ENCODE results near the gene GIGYF2. TPM values are rescaled to one million over a fixed set of nuclear protein-coding genes. Genes with fewer than 3 reads are reported as not detected.

The GIGYF2 gene
- polyA plus RNA-seq, 4 donors, result 12.7 to 56.6 (median 19.9) TPM

DNA sequence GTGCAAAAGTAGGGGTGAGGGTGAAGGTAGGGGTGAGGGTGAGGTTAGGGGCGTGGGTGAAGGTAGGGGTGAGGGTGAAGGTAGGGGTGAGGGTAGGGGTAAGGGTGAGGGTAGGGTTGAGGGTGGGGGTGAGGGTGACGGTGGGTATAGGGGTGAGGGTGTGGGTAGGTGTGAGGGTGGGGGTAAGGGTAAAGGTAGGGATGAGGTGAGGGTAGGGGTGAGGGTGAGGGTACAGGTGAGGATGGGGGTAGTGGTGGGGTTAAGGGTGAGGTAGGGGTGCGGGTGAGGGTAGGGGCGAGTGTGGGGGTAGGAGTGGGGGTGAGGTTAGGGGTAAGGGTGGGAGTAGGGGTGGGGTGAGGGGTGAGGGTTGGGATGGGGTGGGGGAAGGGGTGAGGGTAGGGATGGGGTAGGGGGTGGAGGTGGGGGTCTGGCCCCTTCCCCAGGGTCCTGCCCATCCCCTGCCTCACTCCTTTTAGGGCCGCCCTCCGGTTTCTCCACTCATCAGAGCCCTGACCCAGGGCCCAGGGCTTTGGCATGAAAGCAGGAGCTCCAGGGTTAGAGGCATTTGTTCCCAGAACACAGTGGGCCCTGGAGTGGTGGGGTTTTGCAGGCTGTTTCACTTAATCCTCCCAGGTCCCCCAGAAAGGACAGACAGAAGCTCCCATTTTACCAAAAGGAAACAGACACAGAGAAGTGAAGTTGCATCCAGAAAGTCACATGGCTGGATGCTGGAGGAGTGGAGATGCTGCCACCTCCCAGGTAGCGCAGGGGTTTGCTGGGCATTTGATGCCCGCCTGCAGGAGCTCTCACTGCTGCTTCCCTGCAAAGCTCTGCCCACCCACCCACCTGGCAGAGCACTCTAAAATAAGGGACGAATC lies 199.8 kb downstream of the GIGYF2 start:
- DNase-seq, result no peak
- H3K9me3 ChIP-seq (ENCODE audit: control insufficient read depth in 2 of 2, insufficient read depth in 1 of 2, low read depth in 1 of 2, low read length in 1 of 2), result no peaks in the 10 kb centered on the region
- no peak overlapping the region for H3K27ac ChIP-seq (ENCODE audit: low read depth in 1 of 3, low read length in 2 of 3)
- WGBS, 3 donors, result 89 to 93% (median 92%) methylated on average over 8 to 9 of the region's 9 CpGs
- no peak for FAIRE-seq
- peaks cover 0 to 6% (median 0%) of the 10 kb centered on the region in 3 donors for H3K27me3 ChIP-seq (ENCODE audit: control insufficient read depth in 3 of 3, insufficient read depth in 3 of 3, low read length in 3 of 3)
- H3K36me3 ChIP-seq (ENCODE audit: control insufficient read depth in 3 of 3, insufficient read depth in 2 of 3, low read depth in 1 of 3, low read length in 3 of 3), result peaks cover 0 to 27% (median 5%) of the 10 kb centered on the region in 3 donors
- no peaks in the 10 kb centered on the region for H3K4me1 ChIP-seq (ENCODE audit: control insufficient read depth in 3 of 3, insufficient read depth in 2 of 3, low read depth in 1 of 3, low read length in 2 of 3)
- no peak overlapping the region for H3K4me3 ChIP-seq (ENCODE audit: low read depth in 1 of 3, low read length in 3 of 3)

DNA sequence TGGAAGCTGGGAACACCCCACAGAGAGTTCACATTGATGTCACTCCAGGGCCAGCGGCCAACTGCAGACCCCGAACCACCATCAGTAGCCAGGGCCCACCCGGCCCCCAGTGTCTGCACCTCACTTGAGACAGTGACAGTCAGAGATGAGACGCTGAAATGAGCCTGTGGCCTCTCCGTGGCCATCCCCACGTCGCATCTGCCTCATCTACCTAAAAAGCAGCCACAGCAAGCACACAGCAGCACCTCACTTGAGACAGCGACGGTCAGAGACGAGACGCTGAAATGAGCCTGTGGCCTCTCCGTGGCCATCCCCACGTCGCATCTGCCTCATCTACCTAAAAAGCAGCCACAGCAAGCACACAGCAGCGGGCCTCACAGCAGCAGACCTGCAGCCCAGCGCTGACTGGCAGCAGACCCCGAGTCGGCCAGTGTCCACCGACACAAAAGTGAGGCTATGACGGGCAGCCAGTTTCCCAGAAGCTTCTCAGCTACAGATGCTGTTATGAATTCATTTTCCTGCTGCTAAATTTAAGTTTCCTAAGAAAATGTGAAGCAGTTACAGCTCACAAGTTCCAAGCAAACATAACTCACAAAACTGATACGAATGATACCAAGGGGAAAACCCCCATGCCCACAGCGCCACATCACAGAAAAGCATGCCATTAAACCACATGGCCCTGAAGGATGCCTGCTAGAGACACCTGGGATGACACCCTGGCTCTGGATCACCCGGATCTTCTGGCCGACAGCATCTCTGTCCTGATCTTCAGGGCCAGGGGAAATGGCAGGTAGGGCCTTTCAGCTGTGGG lies 200.7 kb downstream of the GIGYF2 start:
- DNase-seq (no peak), FAIRE-seq (no peak)
- 90 to 91% (median 90%) methylated on average over 24 of the region's 24 CpGs for WGBS, 3 donors

DNA sequence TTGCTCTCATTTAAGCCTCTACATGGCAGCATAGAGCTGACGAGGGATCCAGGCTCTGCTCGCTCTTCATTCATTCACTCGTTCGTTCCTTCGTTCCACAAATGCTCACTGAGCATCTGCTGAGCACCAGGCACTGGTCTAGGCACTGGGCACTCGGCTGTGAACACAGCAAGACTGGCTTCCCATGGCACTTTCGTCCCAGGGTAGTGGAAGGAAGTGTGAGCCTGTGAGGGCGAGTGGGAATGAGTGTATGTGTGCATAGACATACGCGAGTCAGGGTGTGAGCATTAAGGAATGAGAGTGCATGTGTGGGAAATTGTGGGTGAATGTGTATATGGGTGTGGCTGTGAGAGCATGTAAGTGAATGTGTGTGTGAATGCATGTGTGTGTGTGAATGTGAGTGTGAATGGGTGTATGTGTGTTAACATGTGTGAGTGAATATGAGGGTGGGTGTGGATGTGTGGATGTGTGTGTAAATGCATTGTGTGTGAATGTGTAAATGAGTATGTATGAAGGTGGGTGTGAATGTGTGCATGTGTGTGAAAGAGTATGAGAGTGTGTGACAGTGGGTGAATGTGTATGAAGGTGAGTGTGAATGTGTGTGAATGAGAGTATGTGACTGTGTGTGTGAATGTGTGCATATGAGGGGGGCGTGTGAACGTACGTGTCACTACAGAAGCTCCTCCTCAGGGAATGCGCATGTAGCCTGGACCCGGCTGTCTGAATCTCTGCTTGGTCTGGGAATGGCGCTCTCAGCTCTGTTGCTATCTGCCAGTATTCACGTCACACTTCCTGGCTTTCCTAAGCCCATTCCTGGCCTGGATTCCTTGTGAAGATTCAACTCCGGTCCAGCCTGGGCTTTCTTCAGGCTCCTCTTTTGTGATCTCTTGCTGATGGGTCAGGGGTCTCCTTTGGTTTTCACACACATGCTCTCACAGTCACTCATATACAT lies 201.7 kb downstream of the GIGYF2 start:
- WGBS, 3 donors, result 82 to 88% (median 83%) methylated on average over 18 of the region's 18 CpGs
- Histone ChIP-seq H3K27ac (ENCODE audit: low read depth in 1 of 3, low read length in 2 of 3) (no peak overlapping the region), H3K9me3 (ENCODE audit: control insufficient read depth in 2 of 2, insufficient read depth in 1 of 2, low read depth in 1 of 2, low read length in 1 of 2) (no peaks in the 10 kb centered on the region), H3K27me3 (ENCODE audit: control insufficient read depth in 3 of 3, insufficient read depth in 3 of 3, low read length in 3 of 3) (peaks cover 0 to 6% (median 0%) of the 10 kb centered on the region in 3 donors), H3K36me3 (ENCODE audit: control insufficient read depth in 3 of 3, insufficient read depth in 2 of 3, low read depth in 1 of 3, low read length in 3 of 3) (peaks cover 0 to 11% (median 1%) of the 10 kb centered on the region in 3 donors), H3K4me1 (ENCODE audit: control insufficient read depth in 3 of 3, insufficient read depth in 2 of 3, low read depth in 1 of 3, low read length in 2 of 3) (no peaks in the 10 kb centered on the region), H3K4me3 (ENCODE audit: low read depth in 1 of 3, low read length in 3 of 3) (no peak overlapping the region)
- DNase-seq (no peak), FAIRE-seq (no peak)

More for the DNA sequence above, 200.7 kb downstream of the GIGYF2 start:
- H3K27ac ChIP-seq (ENCODE audit: low read depth in 1 of 3, low read length in 2 of 3), result no peak overlapping the region
- H3K27me3 ChIP-seq (ENCODE audit: control insufficient read depth in 3 of 3, insufficient read depth in 3 of 3, low read length in 3 of 3), result peaks cover 0 to 6% (median 0%) of the 10 kb centered on the region in 3 donors
- H3K9me3 ChIP-seq (ENCODE audit: control insufficient read depth in 2 of 2, insufficient read depth in 1 of 2, low read depth in 1 of 2, low read length in 1 of 2), result no peaks in the 10 kb centered on the region
- no peak overlapping the region for H3K4me3 ChIP-seq (ENCODE audit: low read depth in 1 of 3, low read length in 3 of 3)
- H3K4me1 ChIP-seq (ENCODE audit: control insufficient read depth in 3 of 3, insufficient read depth in 2 of 3, low read depth in 1 of 3, low read length in 2 of 3), result no peaks in the 10 kb centered on the region
- H3K36me3 ChIP-seq (ENCODE audit: control insufficient read depth in 3 of 3, insufficient read depth in 2 of 3, low read depth in 1 of 3, low read length in 3 of 3), result peaks cover 0 to 18% (median 2%) of the 10 kb centered on the region in 3 donors

DNA sequence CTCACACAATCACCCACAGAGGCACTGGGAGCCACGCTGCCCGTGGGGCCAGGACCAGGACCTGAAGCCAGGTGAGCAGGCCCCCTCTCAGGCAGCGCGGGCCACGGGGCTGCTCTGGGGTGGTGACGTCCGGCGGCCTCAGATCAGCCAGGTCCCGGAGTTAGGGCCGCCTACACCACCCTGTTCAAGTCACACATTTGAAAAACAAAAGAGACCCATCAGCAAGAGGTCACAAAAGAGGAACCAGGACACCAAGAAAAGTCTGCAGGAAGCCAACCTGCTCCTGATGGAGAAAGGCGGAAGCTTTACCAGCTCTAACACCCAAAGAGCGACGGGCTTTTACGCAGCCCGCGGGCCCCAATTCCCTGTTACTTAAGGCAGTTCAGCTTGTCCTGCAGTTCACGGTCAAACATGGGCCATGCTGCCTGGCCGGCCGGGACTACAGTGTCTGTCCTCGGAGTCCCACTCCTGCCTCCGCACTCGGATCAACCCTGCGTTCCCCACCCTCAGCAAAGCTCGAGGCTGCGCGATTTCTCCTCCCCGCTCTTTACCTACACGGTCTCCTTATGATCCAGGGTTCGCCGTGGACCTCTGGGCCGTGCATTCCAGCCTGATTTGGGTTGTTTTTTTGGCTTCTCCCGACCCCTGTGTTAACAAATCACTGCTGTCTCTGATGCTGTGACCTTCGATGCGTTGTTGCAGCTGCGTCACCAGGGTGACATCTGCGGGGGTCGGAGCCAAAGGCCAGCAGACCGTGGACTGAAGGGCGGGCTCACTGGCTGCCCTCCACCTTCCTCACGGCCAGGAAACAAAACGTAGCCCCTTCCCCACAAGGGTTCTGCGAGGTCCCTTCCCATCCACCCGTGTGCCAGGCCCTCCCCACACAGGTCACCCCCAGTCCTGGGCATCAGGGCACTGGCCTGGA lies 203.9 kb downstream of the GIGYF2 start:
- Histone ChIP-seq H3K36me3 (ENCODE audit: control insufficient read depth in 3 of 3, insufficient read depth in 2 of 3, low read depth in 1 of 3, low read length in 3 of 3) (peaks cover 0 to 10% (median 3%) of the 10 kb centered on the region in 3 donors), H3K27ac (ENCODE audit: low read depth in 1 of 3, low read length in 2 of 3) (no peak overlapping the region), H3K4me3 (ENCODE audit: low read depth in 1 of 3, low read length in 3 of 3) (no peak overlapping the region), H3K9me3 (ENCODE audit: control insufficient read depth in 2 of 2, insufficient read depth in 1 of 2, low read depth in 1 of 2, low read length in 1 of 2) (no peaks in the 10 kb centered on the region), H3K27me3 (ENCODE audit: control insufficient read depth in 3 of 3, insufficient read depth in 3 of 3, low read length in 3 of 3) (peaks cover 0 to 6% (median 0%) of the 10 kb centered on the region in 3 donors), H3K4me1 (ENCODE audit: control insufficient read depth in 3 of 3, insufficient read depth in 2 of 3, low read depth in 1 of 3, low read length in 2 of 3) (no peaks in the 10 kb centered on the region)
- 73 to 89% (median 83%) methylated on average over 43 of the region's 43 CpGs for WGBS, 3 donors
- DNase-seq (no peak), FAIRE-seq (no peak)

DNA sequence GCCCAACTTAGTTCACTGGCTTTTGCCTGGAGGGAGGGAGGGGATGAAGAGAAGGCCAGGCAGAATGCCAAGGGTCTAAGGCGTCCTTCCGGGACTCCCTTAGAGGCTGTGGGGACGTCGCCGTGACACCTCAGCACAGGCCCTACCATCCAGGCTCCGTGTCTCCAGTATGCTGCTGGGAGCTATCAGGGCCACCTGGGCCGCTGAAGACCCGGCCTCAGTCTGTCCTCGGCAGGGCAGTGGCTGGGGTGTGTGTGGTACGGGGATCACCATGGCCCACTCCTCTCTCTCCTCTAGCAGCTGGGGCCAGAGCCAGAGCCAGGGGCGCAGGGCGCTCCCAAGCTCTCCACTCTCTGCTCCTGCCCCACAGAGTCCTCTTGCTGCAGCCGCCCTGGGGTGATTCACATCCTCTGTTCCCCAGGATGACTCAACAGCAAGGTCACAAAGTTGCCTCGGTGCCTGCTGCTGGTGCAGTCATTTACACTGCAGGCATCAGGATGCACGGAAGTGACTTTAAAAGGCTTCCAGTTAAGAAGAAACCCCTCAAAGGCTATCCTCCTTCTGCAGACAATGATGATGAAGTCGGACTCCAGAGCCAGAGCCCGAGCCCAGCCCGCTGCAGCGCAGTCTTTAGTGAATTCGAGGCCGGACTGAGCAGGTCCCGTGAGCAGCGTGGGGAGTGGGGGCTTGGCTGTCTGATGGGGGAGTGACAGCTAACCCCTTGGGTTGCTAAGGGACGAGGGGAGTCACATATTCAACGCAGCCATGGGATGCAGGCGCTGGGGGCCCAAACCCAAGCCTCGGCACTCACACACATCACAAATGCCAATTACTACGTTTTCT lies 204.8 kb downstream of the GIGYF2 start:
- DNase-seq (no peak), FAIRE-seq (no peak)
- H3K4me1 ChIP-seq (ENCODE audit: control insufficient read depth in 3 of 3, insufficient read depth in 2 of 3, low read depth in 1 of 3, low read length in 2 of 3), result no peaks in the 10 kb centered on the region
- peaks cover 0 to 6% (median 0%) of the 10 kb centered on the region in 3 donors for H3K27me3 ChIP-seq (ENCODE audit: control insufficient read depth in 3 of 3, insufficient read depth in 3 of 3, low read length in 3 of 3)
- H3K27ac ChIP-seq (ENCODE audit: low read depth in 1 of 3, low read length in 2 of 3), result no peak overlapping the region
- H3K36me3 ChIP-seq (ENCODE audit: control insufficient read depth in 3 of 3, insufficient read depth in 2 of 3, low read depth in 1 of 3, low read length in 3 of 3), result peaks cover 0 to 10% (median 3%) of the 10 kb centered on the region in 3 donors
- H3K9me3 ChIP-seq (ENCODE audit: control insufficient read depth in 2 of 2, insufficient read depth in 1 of 2, low read depth in 1 of 2, low read length in 1 of 2), result no peaks in the 10 kb centered on the region
- 80 to 90% (median 82%) methylated on average over 24 to 28 of the region's 28 CpGs for WGBS, 3 donors
- H3K4me3 ChIP-seq (ENCODE audit: low read depth in 1 of 3, low read length in 3 of 3), result no peak overlapping the region

DNA sequence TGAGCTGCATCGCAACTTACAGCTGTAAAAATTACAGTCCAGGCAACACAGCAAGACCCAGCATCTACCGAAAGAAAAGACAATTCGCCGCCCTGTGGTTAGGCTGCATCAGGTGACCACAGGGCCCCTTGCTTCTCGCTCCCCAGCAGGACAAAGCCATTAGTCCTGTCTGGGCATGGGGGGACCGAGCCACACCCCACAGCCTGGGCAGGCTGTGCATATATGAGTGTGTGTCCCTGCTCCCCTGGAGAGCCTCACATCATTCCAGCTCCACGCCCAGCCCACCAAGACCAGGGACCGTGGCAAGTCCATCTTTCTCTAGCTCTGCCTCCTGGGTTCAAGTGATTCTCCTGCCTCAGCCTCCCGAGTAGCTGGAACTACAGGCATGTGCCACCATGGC lies 206.9 kb downstream of the GIGYF2 start:
- Histone ChIP-seq H3K4me1 (ENCODE audit: control insufficient read depth in 3 of 3, insufficient read depth in 2 of 3, low read depth in 1 of 3, low read length in 2 of 3) (no peaks in the 10 kb centered on the region), H3K27ac (ENCODE audit: low read depth in 1 of 3, low read length in 2 of 3) (no peak overlapping the region), H3K27me3 (ENCODE audit: control insufficient read depth in 3 of 3, insufficient read depth in 3 of 3, low read length in 3 of 3) (peaks cover 0 to 6% (median 0%) of the 10 kb centered on the region in 3 donors), H3K36me3 (ENCODE audit: control insufficient read depth in 3 of 3, insufficient read depth in 2 of 3, low read depth in 1 of 3, low read length in 3 of 3) (peaks cover 0 to 5% (median 3%) of the 10 kb centered on the region in 3 donors), H3K4me3 (ENCODE audit: low read depth in 1 of 3, low read length in 3 of 3) (no peak overlapping the region), H3K9me3 (ENCODE audit: control insufficient read depth in 2 of 2, insufficient read depth in 1 of 2, low read depth in 1 of 2, low read length in 1 of 2) (no peaks in the 10 kb centered on the region)
- FAIRE-seq (no peak), DNase-seq (no peak)
- 79 to 83% (median 81%) methylated on average over 9 of the region's 9 CpGs for WGBS, 3 donors
